Measurements from ENCODE around the gene IZUMO1.

Gene IZUMO1

GRCh38 chr19:48740164-48740972, 6.3 kb downstream of the IZUMO1 start, which contains the start of gene RASIP1:
RASIP1 (minus strand) TSS chr19:48740610; CDS start chr19:48740282, 328 bp downstream.
- peak within 1 kb of the TSS; percentile 31 to 61 (median 50) for H3K4me3 ChIP-seq
- peak within 1 kb of the TSS; percentile 17 to 86 (median 74) for H3K27ac ChIP-seq

GRCh38 chr19:48739404-48740163, 7.1 kb downstream of the IZUMO1 start:
- H3K4me3 ChIP-seq, result peak overlapping the region; percentile 31 to 61 (median 50)
- peak overlapping the region; percentile 17 to 86 (median 74) for H3K27ac ChIP-seq

- Histone ChIP-seq H3K27ac (peak overlapping the region; percentile 17 to 86 (median 74)), H3K4me3 (peak overlapping the region; percentile 31 to 61 (median 50))
Observed at GRCh38 chr19:48738557-48739403, 7.9 kb downstream of the IZUMO1 start.

- Histone ChIP-seq H3K27ac (no peak overlapping the region), H3K4me3 (no peak overlapping the region)
Observed at GRCh38 chr19:48737360-48737998, 9.2 kb downstream of the IZUMO1 start.

- peak overlapping the region in 4 of 7 experiments; percentile 10 to 28 (median 19) for H3K4me3 ChIP-seq
Observed at GRCh38 chr19:48735031-48735615, 11.6 kb downstream of the IZUMO1 start.

GRCh38 chr19:48734625-48735024, 12.1 kb downstream of the IZUMO1 start:
- H3K27ac ChIP-seq, result no peak overlapping the region
- H3K4me3 ChIP-seq, result no peak overlapping the region

More at GRCh38 chr19:48735031-48735615, 11.6 kb downstream of the IZUMO1 start:
- peak overlapping the region in 2 of 21 experiments; percentile 4 to 14 for H3K27ac ChIP-seq

GRCh38 chr19:48731452-48731851, 15.3 kb downstream of the IZUMO1 start:
- H3K27ac ChIP-seq, result no peak overlapping the region
- no peak overlapping the region for H3K4me3 ChIP-seq

GRCh38 chr19:48728911-48729664, 17.6 kb downstream of the IZUMO1 start:
- peak overlapping the region in 16 of 21 experiments; percentile 22 to 77 (median 52) for H3K27ac ChIP-seq
- peak overlapping the region; percentile 14 to 46 (median 31) for H3K4me3 ChIP-seq

GRCh38 chr19:48726556-48726955, 20.2 kb downstream of the IZUMO1 start:
- H3K27ac ChIP-seq, result peak overlapping the region in 7 of 21 experiments; percentile 41 to 79 (median 58)
- H3K4me3 ChIP-seq, result no peak overlapping the region

- H3K4me3 ChIP-seq, result no peak overlapping the region
Observed at GRCh38 chr19:48724796-48725753, 21.6 kb downstream of the IZUMO1 start.

GRCh38 chr19:48722196-48722708, 24.5 kb downstream of the IZUMO1 start:
- Histone ChIP-seq H3K27ac (no peak overlapping the region), H3K4me3 (no peak overlapping the region)

More at GRCh38 chr19:48724796-48725753, 21.6 kb downstream of the IZUMO1 start:
- H3K27ac ChIP-seq, result peak overlapping the region in 18 of 21 experiments; percentile 6 to 83 (median 64)

GRCh38 chr19:48720613-48721296, 26.0 kb downstream of the IZUMO1 start:
- Histone ChIP-seq H3K4me3 (peak overlapping the region; percentile 36 to 55 (median 44)), H3K27ac (peak overlapping the region in 19 of 21 experiments; percentile 43 to 84 (median 73))

- Histone ChIP-seq H3K4me3 (peak overlapping the region in 4 of 7 experiments; percentile 36 to 53 (median 44)), H3K27ac (peak overlapping the region in 9 of 21 experiments; percentile 62 to 83 (median 73))
Observed at GRCh38 chr19:48720251-48720612, 26.5 kb downstream of the IZUMO1 start.

GRCh38 chr19:48719263-48720171, 27.2 kb downstream of the IZUMO1 start, which contains the start of gene MAMSTR:
MAMSTR (minus strand) TSS chr19:48719725; CDS start chr19:48719031, 694 bp downstream.
- peak within 1 kb of the TSS in 14 of 21 experiments; percentile 45 to 84 (median 75) for H3K27ac ChIP-seq

More at GRCh38 chr19:48719263-48720171, 27.2 kb downstream of the IZUMO1 start, which contains the start of gene MAMSTR:
- H3K4me3 ChIP-seq, result peak within 1 kb of the TSS; percentile 36 to 55 (median 44)
